Sciatic nerve (tissue), 2 donors: ENCODE measurements around the gene ANTXR2. TPM values are rescaled to one million over a fixed set of nuclear protein-coding genes. Genes with fewer than 3 reads are reported as not detected.
"Not testable (repeated sequence)": the region's sequence is repeated elsewhere in the genome, so short reads cannot be mapped to it uniquely, and the experiment has no call there.

Experiments
- ATAC-seq: fragments of 200-7000 bp; cut with Tn5 transposase; one replicate; pipeline ENCODE4 v1.9.1; 2020; ENCODE audit warnings: mild to moderate bottlenecking, moderate library complexity
- DNase-seq: peaks from one replicate; pipeline ENCODE4 v3.0.0-alpha.2; 2020; ENCODE audit warnings: low spot score
- intact Hi-C: fragments of 100-400 bp; cut with DNase I; formaldehyde crosslinking; loops from one replicate; pipeline ENCODE4 v1.14.2; 2022
- total RNA-seq: library from RNA; stranded (reverse); fragmentation: NEBNext Ultra II Directional; extraction: Animal tissue kit (Norgen Biotek cat#: 25700); gene quantifications from one replicate; pipeline ENCODE4 v1.2.1, GENCODE V29; 2021
- donor health status: DM: no; HTN: no; CAD: no.
- donor health status: DM: no; HTN: no; CAD: no.

ANTXR2 gene
- 94.4 TPM for total RNA-seq

GRCh38 chr4:80072744-80073472 is at the start of gene ANTXR2:
Gene ANTXR2 (minus strand): TSS chr4:80073229. CDS start chr4:80072560, 669 bp downstream.
- intact Hi-C loops, result no loop called here
- ATAC-seq, result peak; percentile 97
- DNase-seq, result peak; percentile 91

- DNase-seq, intact Hi-C loops, ATAC-seq: not testable (repeated sequence)
Observed at GRCh38 chr4:80121815-80122214, 48.8 kb upstream of the ANTXR2 start.

GRCh38 chr4:80119620-80120019 is 46.6 kb upstream of the ANTXR2 start:
- intact Hi-C loops, ATAC-seq, DNase-seq: not testable (repeated sequence)

DNA sequence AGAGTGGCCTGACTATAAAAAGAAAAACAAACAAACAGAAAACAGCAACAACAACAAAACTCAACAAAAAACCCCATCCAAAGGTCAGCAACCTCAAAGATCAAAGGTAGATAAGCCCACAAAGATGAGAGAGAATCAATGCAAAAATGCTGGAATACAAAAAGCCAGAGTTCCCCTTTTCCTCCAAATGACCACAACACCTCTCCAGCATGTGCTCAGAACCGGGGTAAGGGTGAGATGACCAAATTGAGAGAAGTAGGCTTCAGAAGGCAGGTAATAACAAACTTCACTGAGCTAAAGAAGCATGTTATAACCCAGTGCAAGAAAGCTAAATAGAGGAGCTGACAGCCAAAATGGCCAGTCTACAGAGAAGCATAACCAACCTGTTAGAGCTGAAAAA is 43.5 kb upstream of the ANTXR2 start:
- ATAC-seq (no peak), DNase-seq (no peak)
- intact Hi-C loops, result no loop called here

GRCh38 chr4:80115368-80116181 is 42.5 kb upstream of the ANTXR2 start:
- DNase-seq, result no peak
- no peak for ATAC-seq
- intact Hi-C loops, result no loop called here

GRCh38 chr4:80114732-80115265 is 41.8 kb upstream of the ANTXR2 start:
- ATAC-seq (no peak), DNase-seq (no peak)
- intact Hi-C loops, result no loop called here

- ATAC-seq (no peak), DNase-seq (no peak)
- intact Hi-C loops, result no loop called here
Observed at GRCh38 chr4:80113615-80114014, 40.6 kb upstream of the ANTXR2 start.

DNA sequence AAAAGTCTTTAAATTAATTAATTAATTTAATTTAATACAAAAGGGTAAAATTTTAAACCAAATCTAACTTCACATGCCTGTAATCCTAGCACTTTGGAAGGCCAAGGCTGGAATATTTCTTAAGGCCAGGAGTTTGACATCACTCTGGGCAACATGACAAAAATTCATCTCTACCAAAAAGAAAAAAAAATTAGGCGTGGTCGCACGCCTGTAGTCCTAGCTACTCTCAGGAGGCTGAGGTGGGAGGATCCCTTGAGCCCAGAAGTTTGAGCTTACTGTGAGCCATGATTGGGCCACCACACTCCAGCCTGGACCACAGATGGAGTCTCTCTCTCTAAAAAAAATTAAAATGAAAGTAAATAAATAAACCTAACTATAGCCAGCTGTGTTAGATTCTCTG is 39.2 kb upstream of the ANTXR2 start:
- intact Hi-C loops, result no loop called here
- DNase-seq (no peak), ATAC-seq (peak; percentile 90)

DNA sequence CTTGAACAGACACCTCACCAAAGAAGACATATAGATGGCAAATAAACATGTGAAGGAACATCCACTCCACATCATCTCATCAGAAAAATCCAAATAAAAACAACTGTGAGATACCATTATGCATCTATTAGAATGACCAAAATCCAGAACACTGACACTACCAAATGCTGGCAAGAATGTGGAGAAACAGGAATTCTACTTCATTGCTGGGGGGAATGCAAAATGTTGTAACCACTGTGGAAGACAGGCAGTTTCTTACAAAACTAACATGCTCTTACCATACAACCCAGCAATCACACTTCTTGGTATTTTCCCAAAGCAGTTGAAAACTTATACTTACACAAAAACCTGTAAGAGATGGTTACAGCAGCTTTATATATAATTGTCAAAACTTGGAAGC is 38.2 kb upstream of the ANTXR2 start:
- DNase-seq (no peak), ATAC-seq (no peak)
- intact Hi-C loops, result no loop called here

GRCh38 chr4:80107374-80107773 is 34.3 kb upstream of the ANTXR2 start:
- DNase-seq (no peak), ATAC-seq (no peak)
- intact Hi-C loops, result no loop called here

GRCh38 chr4:80104927-80105326 is 31.9 kb upstream of the ANTXR2 start:
- ATAC-seq, result no peak
- no peak for DNase-seq
- intact Hi-C loops, result no loop called here

GRCh38 chr4:80103629-80104028 is 30.6 kb upstream of the ANTXR2 start:
- ATAC-seq (no peak), DNase-seq (no peak)
- intact Hi-C loops, result no loop called here

GRCh38 chr4:80101792-80102116 is 28.7 kb upstream of the ANTXR2 start:
- intact Hi-C loops, result no loop called here
- DNase-seq (no peak), ATAC-seq (no peak)

DNA sequence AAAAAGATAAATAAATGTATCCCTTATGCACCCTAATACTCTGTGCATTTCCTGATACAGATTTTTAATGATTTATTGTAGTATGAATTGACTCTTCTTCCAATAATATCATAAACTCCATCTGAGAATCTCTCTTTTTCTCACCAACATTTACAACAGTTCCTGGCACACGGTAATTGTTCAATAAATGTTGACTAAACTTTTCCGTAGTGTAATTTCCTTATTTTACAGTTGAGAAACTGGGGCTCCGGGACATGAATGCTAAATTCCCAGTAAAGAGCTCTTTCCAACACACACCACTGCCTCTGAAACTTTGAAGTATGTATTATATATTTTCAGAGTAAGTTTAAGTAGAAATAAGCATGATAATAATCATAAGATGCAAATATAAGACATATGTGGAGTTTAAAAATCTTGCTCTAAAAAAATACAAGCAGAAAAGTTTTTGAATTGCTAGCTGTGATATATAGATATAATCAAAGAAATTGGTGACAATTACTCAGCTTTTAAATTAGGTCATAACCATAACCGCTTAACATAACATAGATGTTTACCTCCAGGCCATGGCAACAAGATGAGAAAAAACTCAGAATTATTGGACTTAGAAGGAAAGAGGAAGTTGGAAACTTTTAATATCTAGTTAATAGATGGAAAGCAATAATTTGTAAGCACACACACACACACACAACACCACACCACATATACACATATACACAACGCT is 28.2 kb upstream of the ANTXR2 start:
- intact Hi-C loops, result no loop called here
- no peak for ATAC-seq
- DNase-seq, result no peak

DNA sequence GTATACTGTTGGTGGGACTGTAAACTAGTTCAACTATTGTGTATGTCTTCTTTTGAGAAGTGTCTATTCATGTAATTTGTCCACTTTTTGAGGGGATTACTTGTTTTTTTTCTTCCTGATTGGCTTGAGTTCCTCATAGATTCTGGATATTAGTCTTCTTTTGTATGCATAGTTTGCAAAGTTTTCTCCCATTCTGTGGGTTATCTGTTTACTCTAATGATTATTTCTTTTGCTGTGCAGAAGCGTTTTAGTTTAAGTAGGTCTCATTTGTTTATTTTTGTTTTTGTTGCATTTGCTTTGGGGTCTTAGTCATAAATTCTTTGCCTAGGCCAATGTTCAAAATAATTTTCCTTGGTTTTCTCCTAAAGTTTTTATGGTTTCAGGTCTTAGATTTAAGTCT is 26.6 kb upstream of the ANTXR2 start:
- DNase-seq (no peak), ATAC-seq (no peak)
- intact Hi-C loops, result no loop called here

DNA sequence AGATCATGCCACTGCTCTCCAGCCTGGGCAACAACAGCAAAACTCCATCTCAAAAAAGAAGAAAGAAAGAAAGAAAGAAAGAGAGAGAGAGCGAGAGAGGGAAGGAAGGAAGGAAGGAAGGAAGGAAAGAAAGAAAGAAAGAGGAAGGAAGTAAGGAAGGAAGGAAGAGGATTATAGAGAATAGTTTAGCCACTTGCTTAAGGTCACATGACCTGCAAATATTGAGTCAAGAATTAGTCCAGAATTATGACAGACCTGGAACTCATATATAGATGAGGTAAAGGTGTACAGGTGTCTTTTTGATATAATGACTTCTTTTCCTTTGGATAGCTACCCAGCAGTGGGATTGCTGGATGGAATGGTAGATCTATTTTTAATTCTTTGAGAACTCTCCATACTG is 25.6 kb upstream of the ANTXR2 start:
- DNase-seq (no peak), ATAC-seq (no peak)
- intact Hi-C loops, result no loop called here

- ATAC-seq (peak; percentile 98), DNase-seq (peak; percentile 73)
- intact Hi-C loops, result no loop called here
Observed at GRCh38 chr4:80097400-80098177, 24.6 kb upstream of the ANTXR2 start.

DNA sequence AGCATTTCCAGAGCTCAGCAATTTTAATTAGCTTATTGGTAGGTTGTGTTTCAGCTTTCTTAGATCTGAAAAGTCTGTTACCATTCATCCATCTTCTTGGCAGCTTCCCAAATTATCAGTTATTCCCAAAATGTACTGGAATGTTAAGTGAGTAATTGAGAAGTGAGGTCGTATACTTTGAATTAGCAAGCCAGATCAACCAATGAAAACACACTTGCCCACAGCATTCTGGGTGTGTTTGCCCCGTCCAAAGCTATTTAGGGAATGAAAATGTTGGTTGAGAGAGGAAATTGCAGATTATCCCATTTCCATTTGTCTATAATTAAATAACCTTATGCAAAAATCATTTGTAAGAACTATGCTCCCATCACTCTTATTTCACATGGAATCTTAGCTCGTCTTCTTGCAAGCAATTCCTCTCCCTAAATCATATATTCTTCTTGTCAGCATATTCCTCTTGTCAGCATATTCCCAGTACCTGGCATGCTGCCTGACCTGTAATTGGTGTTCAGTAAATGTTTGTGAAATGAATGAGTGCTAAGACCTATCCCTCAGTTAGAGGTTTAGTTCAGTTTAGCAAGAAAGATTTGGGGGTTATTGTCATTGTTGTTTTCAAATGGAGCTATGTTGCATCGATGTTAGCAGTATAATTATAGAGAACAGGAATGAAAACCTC is 23.3 kb upstream of the ANTXR2 start:
- ATAC-seq, result no peak
- intact Hi-C loops, result no loop called here
- no peak for DNase-seq
